ENCODE results near the gene AP5S1. TPM values are rescaled to one million over a fixed set of nuclear protein-coding genes. Genes with fewer than 3 reads are reported as not detected.
A peak's percentile ranks its signal among the peaks of the same experiment; 100 is the strongest.
"Not testable (repeated sequence)": the region's sequence is repeated elsewhere in the genome, so short reads cannot be mapped to it uniquely, and the experiment has no call there.

AP5S1 gene
- total RNA-seq, 1 experiment from 2014 or later: 9.4 TPM

DNA sequence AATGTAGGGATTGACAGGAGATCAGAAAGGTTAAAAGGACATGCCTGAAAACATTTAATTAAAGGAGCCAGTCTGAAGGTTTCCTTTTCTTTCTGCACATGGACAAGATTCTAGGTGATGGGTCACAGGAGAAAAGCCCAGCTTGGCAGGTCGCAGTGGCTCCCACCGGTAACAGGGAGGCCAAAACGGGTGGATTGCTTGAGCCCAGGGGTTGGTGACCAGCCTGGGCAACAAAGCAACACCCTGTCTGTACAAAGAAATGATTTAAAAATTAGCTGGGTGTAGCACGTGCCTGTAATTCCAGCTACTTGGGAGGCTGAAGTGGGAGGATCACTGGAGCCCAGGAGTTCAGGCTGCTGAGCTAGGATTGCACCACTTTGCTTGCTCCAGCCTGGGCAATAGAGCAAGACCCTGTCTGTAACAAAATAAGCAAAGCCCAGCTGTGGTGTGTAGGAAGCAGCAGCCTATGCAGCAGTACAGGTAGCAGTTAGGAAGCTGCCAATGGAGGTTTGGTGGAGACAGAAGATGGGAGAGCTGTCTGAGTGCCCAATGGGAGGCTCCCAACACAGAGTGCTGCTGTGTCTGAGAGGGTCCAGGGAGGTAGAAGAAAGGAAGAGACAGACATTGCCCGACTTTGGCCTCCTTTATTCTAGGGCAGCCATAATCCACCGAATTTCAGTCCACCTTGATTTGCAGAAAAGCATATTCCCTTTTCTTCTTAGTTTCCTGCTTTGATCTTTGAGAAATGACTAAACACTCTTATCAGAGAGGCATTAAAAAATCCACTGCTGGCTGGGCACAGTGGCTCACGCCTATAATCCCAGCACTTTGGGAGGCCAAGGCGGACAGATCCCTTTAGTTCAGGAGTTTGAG is 7.1 kb upstream of the AP5S1 start:
- no peak for DNase-seq
- Histone ChIP-seq H3K27me3 (no peaks in the 10 kb centered on the region), H3K36me3 (no peaks in the 10 kb centered on the region), H3K4me1 (peaks cover 15% of the 10 kb centered on the region), H3K9me3 (replicated peaks) (no peaks in the 10 kb centered on the region), H3K27ac (no peak overlapping the region), H3K4me3 (no peak overlapping the region)

DNA sequence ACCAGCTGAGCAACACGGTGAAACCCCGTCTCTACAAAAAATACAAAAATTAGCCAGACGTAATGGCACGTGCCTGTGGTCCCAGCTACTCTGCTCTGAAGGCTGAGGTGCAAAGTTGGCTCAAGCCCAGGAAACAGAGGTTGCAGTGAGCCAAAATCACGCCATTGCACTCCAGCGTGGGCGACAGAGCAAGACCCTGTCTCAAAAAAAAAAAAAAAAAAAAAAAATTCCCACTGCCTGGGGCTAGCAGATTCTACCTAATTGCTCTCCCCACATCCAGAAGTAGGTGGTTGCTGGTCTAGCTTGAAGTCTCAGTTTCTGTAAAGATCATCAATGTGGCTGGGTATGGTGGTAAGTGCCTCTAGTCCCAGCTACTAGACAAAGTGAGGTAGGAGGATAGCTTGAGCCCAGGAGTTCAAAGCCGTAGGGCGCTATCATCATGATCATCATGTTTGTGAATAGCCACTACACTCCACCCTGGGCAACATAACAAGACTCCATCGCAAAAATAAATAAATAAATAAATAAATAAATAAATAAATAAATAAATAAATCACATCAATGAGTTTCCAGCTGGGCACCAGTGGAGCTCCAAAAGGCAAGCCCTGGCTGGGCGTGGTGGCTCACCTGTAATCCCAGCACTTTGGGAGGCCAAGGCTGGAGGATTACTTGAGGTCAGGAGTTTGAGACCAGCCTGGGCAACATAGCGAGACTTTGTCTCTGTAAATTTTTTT is 6.3 kb upstream of the AP5S1 start:
- Histone ChIP-seq H3K4me3 (no peak overlapping the region), H3K36me3 (no peaks in the 10 kb centered on the region), H3K9me3 (replicated peaks) (no peaks in the 10 kb centered on the region), H3K27me3 (no peaks in the 10 kb centered on the region), H3K27ac (no peak overlapping the region), H3K4me1 (peaks cover 16% of the 10 kb centered on the region)
- DNase-seq: no peak

DNA sequence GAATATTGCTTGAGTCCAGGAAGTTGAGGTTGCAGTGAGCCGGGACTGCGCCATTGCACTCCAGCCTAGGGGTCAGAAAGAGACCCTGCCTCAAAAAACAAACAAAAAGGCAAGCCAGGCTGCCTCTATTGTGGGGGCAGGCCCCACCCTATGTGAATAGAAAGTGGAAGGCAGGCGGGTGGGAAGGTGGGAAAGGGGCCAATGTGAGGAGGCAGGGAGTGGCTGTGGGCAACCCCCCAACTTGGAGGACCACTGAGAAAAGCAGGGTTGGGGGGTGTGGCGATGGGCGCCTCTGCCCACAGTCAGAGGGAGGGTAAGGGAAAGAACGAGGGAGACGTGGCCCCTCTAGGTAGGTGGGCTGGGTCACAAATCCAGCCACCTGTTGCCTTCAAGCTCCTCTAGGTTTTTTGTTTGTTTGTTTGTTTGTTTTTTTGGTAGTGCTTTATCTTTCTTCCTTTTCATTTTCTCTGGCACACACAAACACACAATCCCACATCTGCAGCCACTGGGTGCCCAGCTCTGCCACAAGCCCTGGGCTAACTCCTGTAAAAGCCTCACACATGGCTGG is 5.3 kb upstream of the AP5S1 start:
- Histone ChIP-seq H3K9me3 (replicated peaks) (no peaks in the 10 kb centered on the region), H3K36me3 (no peaks in the 10 kb centered on the region), H3K4me1 (peaks cover 16% of the 10 kb centered on the region), H3K27me3 (no peaks in the 10 kb centered on the region), H3K27ac (no peak overlapping the region), H3K4me3 (no peak overlapping the region)
- no peak for DNase-seq

DNA sequence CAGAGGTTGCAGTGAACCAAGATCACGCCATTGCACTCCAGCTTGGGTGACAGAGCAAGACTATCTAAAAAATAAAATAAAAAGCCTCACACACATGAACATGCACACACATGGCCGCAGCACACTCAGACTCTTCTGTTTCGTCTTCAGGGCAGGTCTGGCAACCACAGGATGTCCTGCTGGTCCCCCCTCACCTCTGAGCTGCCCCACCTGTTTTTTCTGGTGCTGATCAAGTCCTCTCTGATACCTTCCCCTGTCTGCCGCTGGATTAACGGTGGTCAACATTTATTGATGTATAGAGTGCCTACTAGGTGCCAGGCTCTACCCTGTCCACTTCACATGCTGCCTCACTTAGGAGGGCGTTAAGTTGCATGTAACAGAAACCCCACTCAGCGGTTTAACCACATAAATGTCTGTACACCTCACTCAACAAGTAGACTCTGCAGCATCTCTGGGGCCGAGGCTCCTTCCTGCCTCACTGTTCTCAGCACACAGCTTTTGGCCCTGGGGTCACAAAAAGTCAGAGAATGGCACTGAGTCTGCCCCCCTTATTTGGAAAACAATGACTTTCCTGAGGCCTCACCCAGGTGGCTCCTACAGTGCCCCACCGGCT is 4.5 kb upstream of the AP5S1 start:
- Histone ChIP-seq H3K36me3 (no peaks in the 10 kb centered on the region), H3K9me3 (replicated peaks) (no peaks in the 10 kb centered on the region), H3K27ac (no peak overlapping the region), H3K4me3 (no peak overlapping the region), H3K4me1 (peaks cover 16% of the 10 kb centered on the region), H3K27me3 (no peaks in the 10 kb centered on the region)
- no peak for DNase-seq

DNA sequence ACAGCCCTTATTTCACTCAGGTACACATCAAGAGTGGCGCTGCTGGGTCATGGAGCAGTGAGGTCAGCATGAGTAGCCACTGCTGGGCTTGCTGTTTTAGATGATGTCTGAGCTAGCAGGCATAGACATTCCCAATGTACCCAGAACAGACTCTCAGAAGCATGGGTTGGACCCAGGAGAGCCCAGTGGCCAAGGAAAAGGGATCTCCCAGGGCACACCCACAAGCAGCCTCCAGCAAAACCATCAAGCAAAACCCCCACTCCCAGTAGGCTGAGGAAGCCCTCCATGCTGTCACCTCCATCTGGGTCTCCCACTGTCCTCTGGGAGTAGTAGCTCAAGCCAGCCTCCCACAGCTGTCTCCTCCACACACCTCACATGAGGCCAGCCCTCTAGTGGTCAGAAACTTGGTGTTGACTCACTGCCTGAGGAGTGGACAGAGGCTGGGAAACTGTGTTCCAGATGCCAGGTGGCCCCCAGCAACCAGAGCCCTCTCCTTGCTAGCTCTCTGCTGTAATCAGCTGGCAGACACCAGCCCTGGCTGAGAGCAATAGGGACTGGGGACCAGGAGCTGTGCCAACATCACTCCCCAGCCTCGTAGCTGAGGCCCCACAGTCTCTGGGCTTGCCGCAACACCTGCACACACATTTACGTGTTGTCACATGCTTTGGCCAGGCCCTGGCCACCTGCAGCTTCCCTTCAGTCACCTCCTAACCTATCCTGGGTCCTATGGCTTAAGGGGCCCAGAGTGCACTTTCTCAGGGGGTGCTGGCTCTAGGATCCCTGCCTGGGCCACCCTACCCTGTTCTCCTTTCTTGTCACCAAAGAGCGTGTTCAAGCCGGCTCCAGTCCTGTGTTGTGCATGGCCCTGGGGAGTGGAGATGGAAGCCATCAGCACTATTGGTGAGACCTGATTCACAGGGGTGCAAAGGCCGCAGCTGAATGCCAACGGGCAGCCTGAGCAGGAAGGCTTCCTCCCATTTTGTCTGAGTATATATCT is 1.9 kb upstream of the AP5S1 start:
- Histone ChIP-seq H3K27ac (no peak overlapping the region), H3K27me3 (no peaks in the 10 kb centered on the region), H3K9me3 (replicated peaks) (no peaks in the 10 kb centered on the region), H3K4me1 (peaks cover 11% of the 10 kb centered on the region), H3K4me3 (no peak overlapping the region), H3K36me3 (no peaks in the 10 kb centered on the region)
- peak; percentile 88 to 94 for DNase-seq

DNA sequence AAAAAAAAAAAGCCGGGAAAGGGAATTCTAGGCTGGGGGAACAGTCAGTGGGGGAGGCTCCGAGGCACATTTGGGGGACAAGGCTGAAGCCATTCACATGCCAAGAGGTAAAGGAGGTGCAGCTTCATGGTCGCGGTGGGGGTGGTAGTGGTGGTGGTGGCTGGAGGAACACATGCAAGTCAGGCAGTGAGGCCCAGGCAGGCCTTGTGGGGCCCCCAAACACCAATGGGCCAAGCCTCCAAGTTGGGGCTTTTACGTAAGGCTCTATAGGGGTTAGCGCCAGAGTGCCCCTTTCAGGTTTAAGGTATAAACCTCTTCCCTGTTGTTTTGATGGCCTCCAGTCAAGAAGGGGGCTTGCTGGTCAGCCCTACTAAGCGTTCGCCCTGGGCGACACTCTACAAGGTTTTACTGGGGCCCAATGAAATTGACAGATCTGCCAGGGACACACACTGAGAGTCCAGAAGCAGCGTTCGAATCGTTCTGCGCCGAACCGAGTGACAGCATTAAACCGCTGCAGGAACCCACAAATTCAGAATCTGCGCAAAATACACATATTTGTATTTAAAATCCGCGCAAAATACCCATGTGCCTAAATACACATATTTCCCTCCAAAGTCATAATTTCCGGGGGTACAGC is 818 bp upstream of the AP5S1 start:
- peak overlapping the region; percentile 96 for H3K27ac ChIP-seq
- H3K4me3 ChIP-seq: peak overlapping the region; percentile 89
- H3K4me1 ChIP-seq: peaks cover 11% of the 10 kb centered on the region
- no peaks in the 10 kb centered on the region for H3K36me3 ChIP-seq
- no peaks in the 10 kb centered on the region for H3K27me3 ChIP-seq
- DNase-seq: no peak
- H3K9me3 ChIP-seq (replicated peaks): no peaks in the 10 kb centered on the region

DNA sequence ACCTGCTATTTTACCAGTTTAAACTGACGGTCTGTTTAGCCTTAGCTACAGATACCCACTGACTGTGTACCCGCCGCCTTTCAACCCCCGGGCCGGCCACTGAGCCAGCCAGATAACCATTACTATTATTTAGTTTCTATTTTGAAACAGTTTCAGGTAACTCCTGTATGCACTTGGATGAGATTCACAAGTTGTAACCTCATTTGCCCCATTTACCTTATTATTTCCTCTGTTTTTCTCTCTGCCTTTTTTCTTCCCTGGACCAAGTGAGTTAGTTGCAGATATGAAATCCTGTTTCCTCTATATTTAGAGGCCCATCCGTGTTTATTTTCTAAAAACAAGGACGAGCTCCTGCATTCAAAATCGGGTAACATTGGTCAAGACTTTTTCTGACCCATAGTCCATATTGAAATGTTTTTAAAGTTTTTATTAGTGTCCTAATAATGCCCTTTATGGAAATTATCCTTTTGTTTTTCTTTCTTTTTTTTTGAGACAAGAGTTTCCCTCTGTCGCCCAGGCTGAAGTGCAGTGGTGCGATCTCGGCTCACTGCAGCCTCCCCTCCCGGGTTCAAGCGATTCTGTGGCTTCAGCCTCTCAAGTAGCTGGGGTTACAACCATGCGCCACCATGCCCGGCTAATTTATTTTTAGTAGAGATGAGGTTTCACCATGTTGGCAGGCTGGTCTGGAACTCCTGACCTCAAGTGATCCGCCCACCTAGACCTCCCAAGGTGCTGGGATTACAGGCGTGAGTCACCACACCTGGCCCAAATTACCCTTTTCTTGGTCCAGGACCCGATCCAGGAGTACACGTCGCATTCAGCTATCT is 767 bp downstream of the AP5S1 start:
- H3K27ac ChIP-seq: peak overlapping the region; percentile 96
- H3K9me3 ChIP-seq (replicated peaks): no peaks in the 10 kb centered on the region
- no peak for DNase-seq
- H3K4me3 ChIP-seq: peak overlapping the region; percentile 89
- H3K4me1 ChIP-seq: peaks cover 11% of the 10 kb centered on the region
- no peaks in the 10 kb centered on the region for H3K27me3 ChIP-seq
- H3K36me3 ChIP-seq: no peaks in the 10 kb centered on the region; the same call in none of the 2 replicates

DNA sequence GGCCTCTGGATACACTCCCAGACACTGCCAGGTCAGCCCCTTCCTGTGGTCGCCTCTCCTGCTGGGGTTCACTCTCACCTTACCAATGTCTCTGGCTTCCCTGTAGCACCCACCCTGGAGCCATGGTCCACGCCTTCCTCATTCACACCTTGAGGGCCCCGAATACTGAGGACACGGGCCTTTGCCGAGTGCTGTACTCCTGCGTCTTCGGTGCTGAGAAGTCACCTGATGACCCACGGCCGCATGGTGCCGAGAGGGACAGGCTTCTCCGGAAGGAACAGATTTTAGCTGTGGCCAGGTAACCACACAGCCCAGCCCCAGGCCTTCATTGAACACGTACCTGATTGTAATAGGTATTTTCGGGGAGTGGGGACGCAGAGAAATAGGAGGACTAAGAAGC is 1.6 kb downstream of the AP5S1 start:
- peaks cover 11% of the 10 kb centered on the region for H3K4me1 ChIP-seq
- H3K4me3 ChIP-seq: no peak overlapping the region
- no peaks in the 10 kb centered on the region; the same call in none of the 2 replicates for H3K36me3 ChIP-seq
- H3K9me3 ChIP-seq (replicated peaks): no peaks in the 10 kb centered on the region
- no peaks in the 10 kb centered on the region for H3K27me3 ChIP-seq
- H3K27ac ChIP-seq: no peak overlapping the region
- no peak for DNase-seq

DNA sequence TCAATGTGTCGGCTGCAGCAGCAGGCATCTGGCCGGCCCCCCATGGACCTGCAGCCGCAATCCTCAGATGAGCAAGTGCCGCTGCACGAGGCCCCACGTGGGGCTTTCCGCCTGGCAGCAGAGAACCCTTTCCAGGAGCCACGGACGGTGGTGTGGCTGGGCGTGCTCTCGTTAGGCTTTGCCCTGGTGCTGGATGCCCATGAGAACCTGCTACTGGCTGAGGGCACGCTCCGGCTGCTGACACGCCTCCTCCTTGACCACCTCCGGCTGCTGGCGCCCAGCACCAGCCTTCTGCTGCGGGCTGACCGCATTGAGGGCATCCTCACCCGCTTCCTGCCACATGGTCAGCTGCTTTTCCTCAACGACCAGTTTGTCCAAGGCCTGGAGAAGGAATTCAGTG is 3.5 kb downstream of the AP5S1 start:
- H3K27me3 ChIP-seq: no peaks in the 10 kb centered on the region
- H3K4me3 ChIP-seq: no peak overlapping the region
- H3K27ac ChIP-seq: no peak overlapping the region
- H3K9me3 ChIP-seq (replicated peaks): no peaks in the 10 kb centered on the region
- DNase-seq: no peak
- H3K36me3 ChIP-seq: no peaks in the 10 kb centered on the region; the same call in none of the 2 replicates
- peaks cover 4% of the 10 kb centered on the region for H3K4me1 ChIP-seq

DNA sequence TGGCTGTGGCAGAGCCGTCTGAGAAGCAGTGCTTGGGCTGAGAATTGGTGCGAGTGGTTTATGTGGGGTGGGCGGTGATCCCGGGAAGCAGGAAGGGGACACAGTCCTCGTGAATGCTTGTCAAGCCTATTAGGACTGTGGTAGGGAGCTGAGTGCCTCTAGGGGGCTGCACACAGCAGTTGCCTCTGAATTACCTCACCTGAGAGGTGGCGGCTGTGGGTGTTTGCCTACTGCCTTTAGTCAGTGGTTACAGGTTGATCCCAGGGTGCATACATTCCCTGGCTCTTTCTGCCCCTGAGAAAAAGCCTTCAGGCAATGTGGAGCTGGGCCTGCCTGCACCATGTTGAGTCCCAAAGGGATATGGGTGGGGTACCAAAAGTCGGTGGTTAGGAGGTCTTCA is 5.2 kb downstream of the AP5S1 start:
- Histone ChIP-seq H3K27ac (no peak overlapping the region), H3K27me3 (no peaks in the 10 kb centered on the region)
- DNase-seq: no peak

DNA sequence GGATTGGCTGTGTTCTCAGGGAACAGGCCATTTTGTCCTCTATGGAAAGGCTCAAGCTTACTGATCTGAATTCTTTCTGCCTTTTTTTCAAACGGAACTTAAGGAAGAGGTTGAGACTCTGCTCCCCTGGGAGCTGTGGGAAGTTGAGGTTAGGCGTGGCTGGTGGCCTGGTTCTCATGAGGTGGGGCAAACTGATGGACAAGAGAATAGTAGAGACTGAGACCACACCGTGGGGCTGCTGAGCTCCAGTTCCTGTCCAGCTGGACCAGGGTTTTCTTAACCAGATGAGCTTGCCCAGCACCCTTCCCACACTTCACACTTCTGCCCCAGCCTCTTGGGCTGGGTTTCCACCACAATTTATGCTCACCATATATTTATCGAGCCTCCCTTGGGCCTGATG is 6.1 kb downstream of the AP5S1 start:
- H3K36me3 ChIP-seq: no peaks in the 10 kb centered on the region; the same call in none of the 2 replicates
- DNase-seq: no peak
- no peaks in the 10 kb centered on the region for H3K27me3 ChIP-seq
- H3K27ac ChIP-seq: no peak overlapping the region
- no peaks in the 10 kb centered on the region for H3K9me3 ChIP-seq (replicated peaks)
- no peak overlapping the region for H3K4me3 ChIP-seq
- H3K4me1 ChIP-seq: peaks cover 2% of the 10 kb centered on the region

More for the DNA sequence above, 5.2 kb downstream of the AP5S1 start:
- Histone ChIP-seq H3K9me3 (replicated peaks) (no peaks in the 10 kb centered on the region), H3K4me1 (peaks cover 4% of the 10 kb centered on the region), H3K4me3 (no peak overlapping the region), H3K36me3 (no peaks in the 10 kb centered on the region; the same call in none of the 2 replicates)

DNA sequence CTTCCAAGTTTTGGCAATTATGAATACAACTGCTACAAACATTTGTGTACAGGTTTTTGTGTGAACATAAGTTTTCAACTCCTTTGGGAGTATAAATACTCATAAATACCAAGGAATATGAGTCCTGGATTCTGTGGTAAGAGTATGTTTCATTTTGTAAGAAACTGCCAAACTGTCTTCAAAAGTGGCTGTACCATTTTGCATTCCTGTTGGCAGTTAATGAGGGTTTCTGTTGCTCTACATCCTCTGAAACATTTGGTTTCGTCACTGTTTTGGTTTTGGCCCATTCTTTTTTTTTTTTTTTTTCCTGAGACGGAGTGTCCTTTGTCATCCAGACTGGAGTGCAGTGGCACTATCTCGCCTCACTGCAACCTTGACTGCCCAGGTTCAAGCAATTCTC is 8.5 kb downstream of the AP5S1 start:
- Histone ChIP-seq H3K36me3 (no peaks in the 10 kb centered on the region; the same call in none of the 2 replicates), H3K4me3 (no peak overlapping the region), H3K27ac (no peak overlapping the region), H3K27me3 (no peaks in the 10 kb centered on the region), H3K9me3 (replicated peaks) (no peaks in the 10 kb centered on the region), H3K4me1 (no peaks in the 10 kb centered on the region)
- no peak for DNase-seq

DNA sequence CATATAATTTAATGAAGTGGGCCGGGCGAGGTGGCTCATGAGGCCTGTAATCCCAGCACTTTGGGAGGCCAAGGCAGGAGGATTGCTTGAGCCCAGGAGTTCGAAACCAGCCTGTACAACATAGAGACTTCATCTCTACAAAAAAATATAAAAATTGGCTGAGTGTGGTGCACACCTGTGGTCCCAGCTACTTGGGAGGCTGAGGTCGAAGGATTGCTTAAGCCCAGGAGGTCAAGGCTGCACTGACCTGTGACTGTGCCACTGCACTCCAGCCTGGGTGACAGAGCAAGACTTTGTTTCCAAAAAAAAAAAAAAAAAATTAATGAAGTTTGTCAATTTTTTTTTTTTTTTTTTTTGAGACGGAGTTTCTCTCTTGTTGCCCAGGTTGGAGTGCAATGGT is 9.5 kb downstream of the AP5S1 start:
- not testable (repeated sequence) for H3K36me3 ChIP-seq; H3K4me1 ChIP-seq; H3K4me3 ChIP-seq; H3K27me3 ChIP-seq; H3K9me3 ChIP-seq (replicated peaks); H3K27ac ChIP-seq; DNase-seq
